ENCODE data around the gene TMF1. TPM values are rescaled to one million over a fixed set of nuclear protein-coding genes. Genes with fewer than 3 reads are reported as not detected.

The TMF1 gene
- total and polyA plus RNA-seq, 10 donors = 7.5 to 43.4 (median 36.9) TPM

Small RNA genes within 50 kb of the gene (microRNA-seq; reads per million reads assigned to microRNA genes)
- gene MIR3136 = 1.4 to 2.5 (median 1.7) reads per million in 3 donors

Small RNA genes within 50 kb of the gene (small RNA-seq; reads per million reads assigned to genes)
- gene MIR3136 = 0 to 0.27 (median 0.04) reads per million in 4 donors

Other genes starting within 250 kb of the TMF1 start
- under 1 TPM in 1 of 7 donors, not detected in 6; 0.22 TPM for gene TAFA4, start 119.8 kb downstream of the TMF1 start, total RNA-seq
- under 1 TPM in 1 of 3 donors, not detected in 2; 0.02 TPM for gene TAFA4, start 119.8 kb downstream of the TMF1 start, polyA plus RNA-seq
- gene EOGT, start 38.6 kb downstream of the TMF1 start, total RNA-seq = 10 to 100 TPM; 20.5 to 30.9 (median 29.2) TPM
- gene EOGT, start 38.6 kb downstream of the TMF1 start, polyA plus RNA-seq = 10 to 100 TPM in 2 of 3 donors, 1 to 10 TPM in 1; 9.2 to 14.8 (median 14.4) TPM
- 100 to 1,000 TPM in 1 of 7 donors, 10 to 100 TPM in 6; 61.3 to 101 (median 74.9) TPM for gene UBA3, start 28.0 kb upstream of the TMF1 start, total RNA-seq
- 10 to 100 TPM; 50.2 to 58.4 (median 56.5) TPM for gene UBA3, start 28.0 kb upstream of the TMF1 start, polyA plus RNA-seq
- 100 to 1,000 TPM; 107 to 148 (median 128) TPM for gene ARL6IP5, start 32.6 kb upstream of the TMF1 start, total RNA-seq
- gene ARL6IP5, start 32.6 kb upstream of the TMF1 start, polyA plus RNA-seq = 100 to 1,000 TPM; 106 to 126 (median 124) TPM
- gene LMOD3, start 70.3 kb upstream of the TMF1 start, total RNA-seq = 1 to 10 TPM in 1 of 7 donors, under 1 TPM in 5, not detected in 1; 0.10 to 1.2 (median 0.40) TPM
- gene LMOD3, start 70.3 kb upstream of the TMF1 start, polyA plus RNA-seq = under 1 TPM; 0.10 to 0.26 (median 0.14) TPM